ENCODE measurements around the gene FNTB. TPM values are rescaled to one million over a fixed set of nuclear protein-coding genes. Genes with fewer than 3 reads are reported as not detected.

The FNTB gene
- total and polyA plus RNA-seq, 9 donors: 11.7 to 22.9 (median 20.2) TPM

GRCh38 chr14:65109357-65109756 is 122.7 kb downstream of the FNTB start:
- 90% methylated on average over 3 of the region's 4 CpGs for WGBS (ENCODE audit: insufficient coverage)
- Histone ChIP-seq H3K27ac (ENCODE audit: low read length) (no peak overlapping the region), H3K36me3 (ENCODE audit: control insufficient read depth, insufficient read depth, low read length) (no peaks in the 10 kb centered on the region), H3K4me3 (ENCODE audit: low read length) (no peak overlapping the region), H3K4me1 (ENCODE audit: control insufficient read depth, insufficient read depth, low read length) (no peaks in the 10 kb centered on the region), H3K27me3 (ENCODE audit: control insufficient read depth, insufficient read depth, low read length) (no peaks in the 10 kb centered on the region), H3K9me3 (replicated peaks; ENCODE audit: control insufficient read depth, low read depth, low read length) (no peaks in the 10 kb centered on the region)
- no peak for DNase-seq

GRCh38 chr14:65110525-65110924 is 123.8 kb downstream of the FNTB start:
- WGBS (ENCODE audit: insufficient coverage): 60% methylated on average over 4 of the region's 5 CpGs
- no peak overlapping the region for H3K4me3 ChIP-seq (ENCODE audit: low read length)
- H3K9me3 ChIP-seq (replicated peaks; ENCODE audit: control insufficient read depth, low read depth, low read length): no peaks in the 10 kb centered on the region
- H3K4me1 ChIP-seq (ENCODE audit: control insufficient read depth, insufficient read depth, low read length): no peaks in the 10 kb centered on the region
- H3K27me3 ChIP-seq (ENCODE audit: control insufficient read depth, insufficient read depth, low read length): no peaks in the 10 kb centered on the region
- no peak overlapping the region for H3K27ac ChIP-seq (ENCODE audit: low read length)
- no peaks in the 10 kb centered on the region for H3K36me3 ChIP-seq (ENCODE audit: control insufficient read depth, insufficient read depth, low read length)
- no peak for DNase-seq

Other genes starting within 250 kb of the FNTB start
- gene SPTB, start 107.0 kb upstream of the FNTB start, total RNA-seq: 126 TPM
- gene SPTB, start 107.0 kb upstream of the FNTB start, polyA plus RNA-seq (ENCODE audit: insufficient read depth in 1 of 8, insufficient read length in 8 of 8, low replicate concordance in 1 of 8): 100 to 1,000 TPM in 6 of 8 donors, 10 to 100 TPM in 2; 80.2 to 202 (median 139) TPM
- 41.8 TPM for gene CHURC1, start 72.4 kb upstream of the FNTB start, total RNA-seq
- 10 to 100 TPM; 37.7 to 46.7 (median 40.1) TPM for gene CHURC1, start 72.4 kb upstream of the FNTB start, polyA plus RNA-seq (ENCODE audit: insufficient read depth in 1 of 8, insufficient read length in 8 of 8, low replicate concordance in 1 of 8)
- gene GPX2, start 44.1 kb upstream of the FNTB start, total RNA-seq: not detected
- gene GPX2, start 44.1 kb upstream of the FNTB start, polyA plus RNA-seq (ENCODE audit: insufficient read depth in 1 of 8, insufficient read length in 8 of 8, low replicate concordance in 1 of 8): 1 to 10 TPM in 1 of 8 donors, under 1 TPM in 7; 0.24 to 1.3 (median 0.39) TPM
- gene RAB15, start 14.6 kb upstream of the FNTB start, total RNA-seq: 15.7 TPM
- 10 to 100 TPM; 21.3 to 31.8 (median 26.2) TPM for gene RAB15, start 14.6 kb upstream of the FNTB start, polyA plus RNA-seq (ENCODE audit: insufficient read depth in 1 of 8, insufficient read length in 8 of 8, low replicate concordance in 1 of 8)
- gene MAX, start 115.6 kb downstream of the FNTB start, total RNA-seq: 26.2 TPM
- gene MAX, start 115.6 kb downstream of the FNTB start, polyA plus RNA-seq (ENCODE audit: insufficient read depth in 1 of 8, insufficient read length in 8 of 8, low replicate concordance in 1 of 8): 10 to 100 TPM; 30.7 to 43.7 (median 35.8) TPM

All from muscle of leg (tissue), 11 donors.